GM18499 (cell line): ENCODE data around the gene RBFOX1.

Experiments
- ATAC-seq: cut with Tn5 transposase; IDR thresholded peaks from one replicate; pipeline ENCODE4 v1.9.1; 2021; ENCODE audit warnings: moderate number of reproducible peaks; ENCODE audit not compliant: insufficient read depth, unreplicated experiment

RBFOX1 gene

GRCh38 chr16:7332611-7333010 is at the start of gene RBFOX1:
Gene RBFOX1 (plus strand): TSS chr16:7332845.
- ATAC-seq, result no peak

- ATAC-seq, result no peak
Measured at GRCh38 chr16:7284780-7285179, 47.9 kb upstream of the RBFOX1 start.

DNA sequence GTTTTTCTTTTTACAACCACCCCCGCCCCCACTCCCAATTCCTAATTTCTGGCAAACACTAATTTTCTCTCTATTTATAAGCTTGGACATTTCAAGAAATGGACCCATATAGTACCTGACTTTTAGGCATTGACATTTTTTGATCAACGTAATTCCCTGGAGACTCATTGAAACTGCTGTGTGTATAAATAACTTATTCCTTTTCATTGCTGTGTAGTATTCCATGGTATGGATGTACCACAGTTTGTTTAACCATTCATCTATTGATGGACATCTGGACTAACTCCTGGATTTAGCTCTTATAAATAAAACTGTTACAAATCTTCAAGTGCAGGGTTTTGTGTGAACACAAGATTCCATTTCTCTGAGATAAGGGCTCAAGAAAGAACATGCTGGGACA is 47.1 kb upstream of the RBFOX1 start:
- no peak for ATAC-seq

- no peak for ATAC-seq
Measured at GRCh38 chr16:7289299-7289698, 43.3 kb upstream of the RBFOX1 start.

GRCh38 chr16:7290682-7291081 is 42.0 kb upstream of the RBFOX1 start:
- no peak for ATAC-seq

DNA sequence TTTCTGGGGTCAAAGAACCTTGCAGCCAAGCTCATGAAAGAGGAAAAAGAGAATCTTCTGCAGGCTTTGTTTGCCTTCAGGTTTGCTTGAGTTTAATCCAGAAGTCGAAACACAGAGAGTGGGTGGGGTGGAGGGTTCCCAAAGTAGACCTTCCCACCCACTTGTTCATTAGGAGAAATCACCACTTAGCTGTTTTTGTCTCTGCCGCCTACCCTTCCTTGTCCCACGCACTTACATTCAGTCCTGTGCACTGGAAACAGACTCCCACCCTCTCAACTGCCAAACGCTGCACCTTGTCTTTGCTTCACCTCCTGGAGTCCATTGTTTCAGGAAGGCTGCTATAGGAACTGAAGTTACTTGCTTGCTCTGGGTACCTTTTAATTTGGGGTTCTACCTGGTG is 38.6 kb upstream of the RBFOX1 start:
- ATAC-seq, result no peak

- ATAC-seq, result no peak
Measured at GRCh38 chr16:7303052-7303610, 29.5 kb upstream of the RBFOX1 start.

DNA sequence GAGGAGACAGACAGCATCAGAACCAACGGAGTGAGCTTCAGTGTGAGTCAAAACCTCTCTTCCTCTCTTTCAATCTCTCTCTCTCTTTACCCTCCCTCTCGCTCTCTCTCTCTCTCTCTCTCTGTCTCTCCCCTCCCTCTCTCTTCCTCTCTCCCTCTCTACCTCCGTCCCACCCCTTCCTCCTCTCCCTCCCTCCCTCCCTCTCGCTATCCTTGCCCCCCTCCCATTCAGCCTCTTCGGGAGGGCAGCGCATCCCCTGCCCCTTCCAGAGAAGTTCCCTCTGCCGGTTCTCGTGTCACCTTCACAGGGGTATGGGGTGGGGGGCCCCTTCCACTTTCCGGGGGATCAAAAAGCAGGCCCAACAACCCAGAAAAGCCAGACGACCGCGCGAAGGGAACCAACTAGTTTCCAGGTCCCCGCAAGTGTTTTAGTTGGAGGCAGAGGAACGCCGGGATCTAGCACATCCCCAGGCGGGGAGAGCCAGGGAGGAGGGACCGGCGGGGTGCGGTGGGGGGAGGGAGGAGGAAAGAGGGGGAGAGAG is 28.9 kb upstream of the RBFOX1 start:
- no peak for ATAC-seq

GRCh38 chr16:7304279-7304678 is 28.4 kb upstream of the RBFOX1 start:
- ATAC-seq, result no peak

DNA sequence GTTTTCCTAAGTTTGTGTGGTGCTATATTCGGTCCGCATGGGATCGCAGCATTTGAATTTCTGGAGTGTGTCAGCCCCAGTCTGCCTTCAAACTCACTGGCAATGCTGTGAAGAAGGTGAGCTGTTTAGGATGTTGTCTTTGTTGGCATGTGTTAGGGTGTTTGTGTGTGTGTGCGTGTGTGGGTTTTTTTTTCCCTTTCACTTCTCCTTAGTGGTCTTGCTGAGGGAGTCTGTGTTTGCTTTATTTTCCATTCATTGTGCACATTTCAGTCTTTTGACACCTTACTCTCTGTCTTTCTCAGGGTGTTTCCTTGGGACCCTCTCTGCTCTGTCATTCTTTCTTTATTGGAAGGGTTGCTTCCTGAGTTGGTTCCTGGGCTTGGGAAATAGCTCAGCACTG is 27.7 kb upstream of the RBFOX1 start:
- ATAC-seq, result no peak

- ATAC-seq, result no peak
Measured at GRCh38 chr16:7313170-7313569, 19.5 kb upstream of the RBFOX1 start.

- no peak for ATAC-seq
Measured at GRCh38 chr16:7314163-7314562, 18.5 kb upstream of the RBFOX1 start.

DNA sequence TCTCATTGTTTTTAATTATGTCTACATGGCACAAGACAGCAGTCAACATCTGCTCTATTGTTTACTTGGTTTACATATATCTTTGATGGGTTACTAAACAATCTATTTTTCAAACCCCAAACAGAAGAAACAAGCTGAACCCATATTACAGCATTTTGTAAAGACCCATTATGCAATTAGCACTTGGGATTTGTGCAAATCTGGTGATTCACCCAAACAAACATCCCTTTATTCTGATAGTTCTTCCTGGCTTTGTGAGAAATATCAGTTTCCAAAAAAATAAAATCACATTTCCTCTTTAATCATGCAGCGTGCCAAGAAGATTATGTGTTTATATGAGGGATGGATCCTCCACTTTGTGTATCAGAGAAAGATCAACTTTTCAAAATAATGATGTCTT is 16.8 kb upstream of the RBFOX1 start:
- ATAC-seq, result no peak

DNA sequence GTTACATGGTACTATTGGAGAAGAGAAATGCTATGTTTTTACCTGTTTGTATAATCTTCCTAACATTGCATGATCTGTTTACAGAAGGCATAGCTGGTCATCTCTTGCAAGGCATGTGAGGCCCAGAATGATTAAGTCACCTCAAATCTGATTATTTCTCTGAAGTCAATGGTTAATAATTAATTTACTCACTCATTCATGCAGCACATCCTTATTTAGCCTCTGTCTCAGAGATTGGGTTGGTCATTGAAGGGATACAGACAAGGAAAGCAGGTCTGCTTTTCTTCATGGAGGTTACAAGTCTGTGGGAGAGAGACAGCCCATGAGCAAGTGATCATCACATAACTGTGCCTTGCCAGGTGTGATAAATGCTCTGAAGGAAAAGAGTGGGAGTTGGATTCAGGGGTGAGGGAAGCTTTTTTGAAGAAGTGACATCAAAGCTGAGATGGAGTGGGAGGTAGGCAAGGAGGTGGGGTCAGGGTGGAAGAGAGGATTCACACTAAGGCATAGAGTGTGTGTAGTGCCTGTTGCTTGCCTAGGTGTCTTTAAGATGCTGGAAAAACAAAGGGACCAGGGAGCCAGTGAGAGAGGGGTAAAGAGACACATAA is 16.3 kb upstream of the RBFOX1 start:
- no peak for ATAC-seq

DNA sequence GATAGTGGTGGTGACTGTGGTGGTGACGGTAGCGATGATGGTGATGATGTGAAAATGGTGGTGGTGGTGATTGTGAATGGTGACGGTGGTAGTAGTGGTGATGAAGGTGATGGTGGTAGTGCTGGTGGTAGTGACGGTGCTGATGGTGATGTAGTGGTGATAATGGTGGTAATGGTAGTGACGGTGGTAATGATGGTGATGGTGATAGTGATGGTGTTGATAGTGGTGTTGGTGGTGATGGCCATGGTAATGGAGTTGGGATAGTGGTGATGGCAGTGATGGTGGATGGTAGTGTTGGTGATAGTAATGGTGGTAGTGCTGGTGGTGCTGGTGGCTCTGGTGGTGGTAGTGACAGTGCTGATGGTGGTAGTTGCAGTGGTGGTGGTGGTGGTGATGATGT is 14.7 kb upstream of the RBFOX1 start:
- ATAC-seq, result no peak

GRCh38 chr16:7318686-7319085 is 14.0 kb upstream of the RBFOX1 start:
- ATAC-seq, result no peak

DNA sequence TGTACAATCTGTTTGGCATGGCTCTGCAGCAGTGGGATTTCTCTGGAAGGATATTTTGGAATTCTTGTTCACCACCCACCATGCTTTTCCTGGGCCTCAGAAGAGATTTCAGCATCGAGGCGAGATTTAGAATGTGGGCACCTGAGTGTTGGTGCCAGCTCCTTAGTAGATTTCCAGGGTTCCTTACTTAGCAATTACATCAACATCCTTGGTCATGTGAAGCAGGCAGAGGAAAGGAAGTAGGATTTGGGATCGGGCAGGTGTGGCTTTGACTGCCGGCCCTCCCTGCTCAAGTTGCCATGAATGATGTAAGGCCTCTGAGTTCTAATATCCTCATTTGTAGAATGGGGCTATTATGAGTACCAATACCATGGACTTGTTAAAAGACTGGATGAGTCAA is 13.1 kb upstream of the RBFOX1 start:
- ATAC-seq, result no peak

DNA sequence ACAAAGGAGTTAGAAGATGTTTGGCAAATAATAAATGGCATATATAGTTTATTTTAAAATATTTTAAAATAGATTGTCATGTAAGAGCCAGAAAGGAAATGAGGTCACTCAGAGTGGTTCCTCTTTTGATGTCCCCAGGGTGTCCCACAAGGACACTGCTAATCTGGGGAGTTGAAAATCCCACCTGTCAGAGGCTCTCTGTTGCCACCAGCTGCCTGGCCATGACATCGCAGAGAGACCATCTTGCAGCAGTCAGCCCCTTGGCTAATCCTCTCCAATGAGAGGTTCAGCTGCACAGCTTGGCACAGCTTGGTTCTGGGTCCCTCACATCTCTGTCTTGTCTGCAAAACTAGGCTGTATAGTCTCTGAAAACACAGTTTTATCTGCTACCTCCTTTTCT is 11.0 kb upstream of the RBFOX1 start:
- ATAC-seq, result no peak

DNA sequence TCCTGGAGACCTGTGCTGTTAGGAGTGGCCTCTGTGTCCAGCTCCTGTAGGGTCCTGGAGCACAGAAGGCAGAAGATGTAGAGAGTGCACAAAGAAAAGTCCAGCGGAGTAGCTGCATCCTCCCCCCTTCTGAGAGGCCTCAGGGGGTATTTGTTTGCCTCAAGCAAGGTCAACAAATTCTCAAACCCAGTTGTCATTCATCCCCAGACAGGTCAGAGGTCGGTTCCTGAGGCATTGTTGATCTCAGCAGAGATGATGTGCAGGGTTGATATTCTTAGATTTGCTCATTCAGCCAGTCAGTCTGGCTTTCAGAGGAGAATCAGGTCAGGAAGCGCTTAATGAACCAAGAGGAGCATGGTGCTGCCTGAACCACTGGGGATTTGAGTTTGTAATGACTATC is 8.3 kb upstream of the RBFOX1 start:
- no peak for ATAC-seq

DNA sequence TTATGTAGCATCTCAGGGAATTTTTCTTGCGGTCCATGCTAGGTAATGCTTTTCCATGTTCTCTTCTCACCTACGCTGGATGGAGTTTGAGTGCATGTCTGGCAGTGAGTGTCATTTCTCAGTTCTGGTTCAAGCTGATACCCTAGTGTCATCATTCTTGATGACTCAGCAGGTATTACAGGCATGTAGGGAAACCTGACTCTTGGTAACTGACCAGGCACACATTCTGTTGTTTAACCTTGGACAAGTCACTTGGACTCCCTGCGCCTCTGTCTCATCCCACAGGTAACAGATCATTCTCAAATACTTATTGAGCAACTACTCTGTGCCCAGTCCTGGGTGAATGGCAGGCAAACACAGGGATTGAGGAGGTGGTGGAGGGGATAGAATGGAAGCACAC is 6.8 kb upstream of the RBFOX1 start:
- ATAC-seq, result no peak

GRCh38 chr16:7330709-7331108 is 1.9 kb upstream of the RBFOX1 start:
- no peak for ATAC-seq

DNA sequence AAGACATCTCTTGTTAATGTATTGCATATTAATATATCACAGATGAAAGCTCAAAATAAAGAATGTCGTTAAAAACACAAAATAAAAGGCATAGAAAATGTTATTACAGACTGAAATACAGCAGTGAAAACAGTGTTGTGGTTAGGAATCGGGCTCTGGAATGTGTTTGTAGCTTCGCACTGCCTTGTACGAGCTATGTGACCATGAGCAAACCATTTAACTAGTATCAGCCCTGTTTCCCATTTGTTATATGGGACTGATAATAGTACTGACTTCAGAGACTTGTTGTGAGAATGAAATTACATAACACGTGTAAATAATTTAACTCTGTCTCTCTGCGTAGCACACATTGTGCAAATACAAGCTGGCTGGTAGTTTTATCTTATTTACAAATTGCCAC is 648 bp upstream of the RBFOX1 start:
- ATAC-seq, result no peak
